ENCODE data around the gene ORMDL3.

- TF ChIP-seq IKZF3 (tag by site-specific recombination; IDR thresholded peaks at IDR 0.05) (no peak), ZNF777 (tag by site-specific recombination; IDR thresholded peaks at IDR 0.05; ENCODE audit: borderline replicate concordance) (no peak), ZNF362 (tag by site-specific recombination; IDR thresholded peaks at IDR 0.05) (no peak), ZBTB21 (tag by site-specific recombination; IDR thresholded peaks at IDR 0.05) (no peak), ZNF513 (tag by site-specific recombination; IDR thresholded peaks at IDR 0.05) (no peak), ZNF670 (tag by site-specific recombination; IDR thresholded peaks at IDR 0.05; ENCODE audit: low read depth) (no peak), ZNF311 (tag by site-specific recombination; IDR thresholded peaks at IDR 0.05; ENCODE audit: borderline replicate concordance) (no peak), PATZ1 (tag by site-specific recombination; IDR thresholded peaks at IDR 0.05) (no peak)
These were observed 10.5 kb downstream of the ORMDL3 start for GRCh38 chr17:39916918-39917317.
